ENCODE measurements around the gene PERM1. TPM values are rescaled to one million over a fixed set of nuclear protein-coding genes. Genes with fewer than 3 reads are reported as not detected.

PERM1 gene
- total and polyA plus RNA-seq, 4 donors, result 0.06 to 0.45 (median 0.15) TPM; not detected in 1

- WGBS, 2 donors, result 76 to 81% methylated on average over 13 of the region's 13 CpGs
- H3K4me1 ChIP-seq (ENCODE audit: control insufficient read depth in 5 of 5, insufficient read depth in 5 of 5, low read length in 5 of 5), result no peaks in the 10 kb centered on the region
- H3K9ac ChIP-seq (ENCODE audit: insufficient read depth in 1 of 2, low read length in 2 of 2), result no peak overlapping the region
- no peak overlapping the region for H3K27ac ChIP-seq (ENCODE audit: low read depth in 1 of 2, low read length in 1 of 2)
- H3K36me3 ChIP-seq (ENCODE audit: control insufficient read depth in 4 of 4, insufficient read depth in 4 of 4, low read length in 4 of 4), result no peaks in the 10 kb centered on the region
- ATAC-seq (ENCODE audit: insufficient read depth, low FRiP score) (no peak), DNase-seq (no peak)
- no peak overlapping the region for H3K4me3 ChIP-seq
- no peak for TF ChIP-seq CTCF (IDR thresholded peaks at IDR 0.05; ENCODE audit: control extremely low read depth, extremely low read depth)
- peaks cover 4 to 26% (median 5%) of the 10 kb centered on the region in 3 donors for H3K27me3 ChIP-seq (ENCODE audit: control insufficient read depth in 3 of 3, insufficient read depth in 3 of 3, low read length in 2 of 3)
- H3K9me3 ChIP-seq (ENCODE audit: control insufficient read depth in 4 of 4, insufficient read depth in 3 of 4, low read length in 3 of 4), result no peaks in the 10 kb centered on the region
These were observed 3.2 kb upstream of the PERM1 start for GRCh38 chr1:985126-985525.

GRCh38 chr1:984476-984814, 2.6 kb upstream of the PERM1 start:
- WGBS, 2 donors, result 60 to 66% methylated on average over 12 of the region's 12 CpGs
- Histone ChIP-seq H3K4me3 (no peak overlapping the region), H3K9ac (ENCODE audit: insufficient read depth in 1 of 2, low read length in 2 of 2) (no peak overlapping the region), H3K36me3 (ENCODE audit: control insufficient read depth in 4 of 4, insufficient read depth in 4 of 4, low read length in 4 of 4) (no peaks in the 10 kb centered on the region), H3K27ac (ENCODE audit: low read depth in 1 of 2, low read length in 1 of 2) (no peak overlapping the region), H3K27me3 (ENCODE audit: control insufficient read depth in 3 of 3, insufficient read depth in 3 of 3, low read length in 2 of 3) (peaks cover 4 to 26% (median 5%) of the 10 kb centered on the region in 3 donors), H3K9me3 (ENCODE audit: control insufficient read depth in 4 of 4, insufficient read depth in 3 of 4, low read length in 3 of 4) (peaks cover 0 to 2% (median 0%) of the 10 kb centered on the region in 4 donors), H3K4me1 (ENCODE audit: control insufficient read depth in 5 of 5, insufficient read depth in 5 of 5, low read length in 5 of 5) (no peaks in the 10 kb centered on the region)
- DNase-seq (no peak), ATAC-seq (ENCODE audit: insufficient read depth, low FRiP score) (no peak)
- no peak for TF ChIP-seq CTCF (IDR thresholded peaks at IDR 0.05; ENCODE audit: control extremely low read depth, extremely low read depth)

GRCh38 chr1:983798-984475, 2.0 kb upstream of the PERM1 start:
- H3K4me1 ChIP-seq (ENCODE audit: control insufficient read depth in 5 of 5, insufficient read depth in 5 of 5, low read length in 5 of 5), result no peaks in the 10 kb centered on the region
- H3K9ac ChIP-seq (ENCODE audit: insufficient read depth in 1 of 2, low read length in 2 of 2), result no peak overlapping the region
- DNase-seq (peak in 2 of 3 donors; percentile 24 to 63), ATAC-seq (ENCODE audit: insufficient read depth, low FRiP score) (no peak)
- peak; percentile 38 for TF ChIP-seq CTCF (IDR thresholded peaks at IDR 0.05; ENCODE audit: control extremely low read depth, extremely low read depth)
- H3K36me3 ChIP-seq (ENCODE audit: control insufficient read depth in 4 of 4, insufficient read depth in 4 of 4, low read length in 4 of 4), result no peaks in the 10 kb centered on the region
- peaks cover 4 to 26% (median 5%) of the 10 kb centered on the region in 3 donors for H3K27me3 ChIP-seq (ENCODE audit: control insufficient read depth in 3 of 3, insufficient read depth in 3 of 3, low read length in 2 of 3)
- H3K9me3 ChIP-seq (ENCODE audit: control insufficient read depth in 4 of 4, insufficient read depth in 3 of 4, low read length in 3 of 4), result peaks cover 0 to 2% (median 0%) of the 10 kb centered on the region in 4 donors
- WGBS, 2 donors, result 17 to 18% methylated on average over 25 to 29 of the region's 29 CpGs
- H3K27ac ChIP-seq (ENCODE audit: low read depth in 1 of 2, low read length in 1 of 2), result no peak overlapping the region
- H3K4me3 ChIP-seq, result no peak overlapping the region
